HG03565 (cell line): Measurements from ENCODE around the gene FMN1.

ENCODE experiments used
- ATAC-seq: cut with Tn5 transposase; IDR thresholded peaks from one replicate; pipeline ENCODE4 v1.9.1; 2021; ENCODE audit warnings: mild to moderate bottlenecking, moderate library complexity; ENCODE audit not compliant: unreplicated experiment

The FMN1 gene

DNA sequence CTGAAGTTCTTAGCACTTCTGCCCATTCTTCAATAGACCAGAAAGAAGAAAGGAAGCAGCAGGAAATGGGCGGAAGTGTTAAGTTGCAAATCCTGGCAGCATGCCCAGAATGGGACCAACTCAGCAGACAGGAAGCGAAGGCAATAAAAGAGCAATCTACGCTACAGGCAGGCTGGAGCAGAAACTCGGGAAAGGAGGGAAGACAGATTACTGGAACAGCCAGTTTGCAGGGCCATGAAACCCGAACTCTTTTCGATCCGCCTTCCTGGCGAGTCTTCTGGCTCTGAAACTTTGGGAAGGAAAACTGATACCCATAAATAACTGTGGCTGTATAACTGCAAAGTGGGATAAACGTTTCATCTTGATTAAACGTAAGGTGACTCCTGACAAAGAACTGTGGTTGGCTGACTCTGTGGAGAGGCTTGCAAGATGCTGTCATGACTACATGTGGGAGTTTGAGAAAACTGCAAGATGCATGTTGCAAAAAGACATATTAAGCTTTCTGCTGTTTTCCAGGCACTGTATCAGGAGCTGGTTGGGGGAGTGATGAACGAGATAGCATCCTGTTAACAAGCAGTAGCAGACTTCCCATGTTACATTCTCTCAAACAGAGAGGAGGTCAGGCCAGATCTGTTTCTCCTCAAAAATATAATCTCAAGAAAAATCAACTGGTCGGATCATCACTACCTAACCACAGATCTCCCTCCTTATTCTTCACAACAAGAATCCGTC, 67.8 kb downstream of the FMN1 start:
- ATAC-seq = no peak

GRCh38 chr15:33125894-33126537, 68.5 kb downstream of the FMN1 start:
- ATAC-seq = no peak

DNA sequence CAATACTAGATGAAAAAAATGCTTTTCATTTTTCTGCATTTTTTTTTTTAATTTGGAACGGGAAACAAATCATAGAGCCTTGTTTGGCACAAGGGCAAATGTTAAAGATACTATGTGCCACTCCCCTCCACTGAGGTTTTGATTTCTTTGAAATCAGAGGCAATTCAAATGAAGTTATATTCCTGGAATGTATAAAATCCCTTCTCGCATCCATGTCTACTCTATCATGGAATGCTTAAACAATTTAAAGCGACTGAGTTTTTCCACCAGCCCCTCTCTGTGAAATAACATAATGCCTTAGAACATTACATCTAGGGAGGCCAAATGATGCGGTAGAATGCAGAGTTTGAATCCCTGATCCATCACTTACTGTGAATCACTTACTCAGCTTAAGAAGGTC, 69.7 kb downstream of the FMN1 start:
- ATAC-seq = no peak

DNA sequence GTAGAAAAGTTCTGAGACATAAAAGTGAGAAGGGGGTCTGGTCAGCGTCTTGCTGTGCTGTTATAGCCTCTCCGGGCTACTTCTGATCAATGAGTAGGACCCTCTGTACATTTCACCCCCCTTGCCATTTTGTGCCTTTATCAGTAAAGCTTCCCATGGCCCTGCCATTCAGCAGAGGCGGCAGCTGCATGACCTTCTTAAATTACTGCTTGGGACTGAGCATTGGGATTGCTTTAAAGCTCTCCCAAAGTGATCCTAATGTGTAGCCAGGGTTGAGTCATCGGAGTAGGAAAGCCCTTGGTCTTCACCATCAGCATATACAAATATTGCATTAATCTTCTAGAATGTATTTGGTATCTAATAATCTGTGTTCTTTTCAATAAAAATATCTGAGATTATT, 70.2 kb downstream of the FMN1 start:
- ATAC-seq = no peak

DNA sequence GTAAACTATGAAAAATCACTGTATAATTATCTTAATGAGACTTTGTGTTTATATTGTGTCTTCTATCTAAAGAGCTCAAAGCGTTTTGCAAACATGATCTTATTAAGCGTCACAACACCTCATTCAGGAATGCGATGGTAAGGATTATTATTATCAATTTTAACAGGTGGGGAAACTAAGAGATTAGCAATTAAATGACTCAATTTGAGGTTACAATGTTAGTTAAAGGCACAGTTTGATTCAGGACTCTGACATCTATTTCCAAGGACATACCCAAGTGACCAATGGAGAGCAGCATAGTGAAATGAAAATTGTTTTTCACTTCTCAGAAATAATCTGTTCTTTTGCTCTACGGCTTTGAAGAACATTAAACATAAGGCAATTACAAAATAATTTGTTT, 74.6 kb downstream of the FMN1 start:
- no peak for ATAC-seq

GRCh38 chr15:33119273-33119672, 75.2 kb downstream of the FMN1 start:
- no peak for ATAC-seq

DNA sequence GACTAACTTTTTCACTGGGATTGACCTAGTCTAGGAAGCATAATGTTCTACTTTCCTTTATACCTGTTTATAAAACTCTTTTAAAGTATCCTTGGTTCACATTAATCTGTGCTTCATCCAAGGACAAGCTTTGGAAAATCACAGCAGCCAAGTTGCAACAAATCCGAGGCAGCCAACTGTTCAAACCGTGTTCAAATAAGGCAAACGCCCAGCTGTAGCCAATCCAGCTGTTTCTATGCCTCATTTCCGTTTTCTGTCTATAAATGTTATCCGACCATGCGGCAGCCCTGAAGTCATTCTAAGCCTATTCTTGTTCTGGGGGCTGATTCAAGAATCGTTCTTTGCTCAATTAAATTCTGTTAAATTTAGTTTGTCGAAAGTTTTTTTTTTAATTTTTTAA, 78.3 kb downstream of the FMN1 start:
- no peak for ATAC-seq

GRCh38 chr15:33115191-33115861, 79.2 kb downstream of the FMN1 start:
- ATAC-seq = no peak

DNA sequence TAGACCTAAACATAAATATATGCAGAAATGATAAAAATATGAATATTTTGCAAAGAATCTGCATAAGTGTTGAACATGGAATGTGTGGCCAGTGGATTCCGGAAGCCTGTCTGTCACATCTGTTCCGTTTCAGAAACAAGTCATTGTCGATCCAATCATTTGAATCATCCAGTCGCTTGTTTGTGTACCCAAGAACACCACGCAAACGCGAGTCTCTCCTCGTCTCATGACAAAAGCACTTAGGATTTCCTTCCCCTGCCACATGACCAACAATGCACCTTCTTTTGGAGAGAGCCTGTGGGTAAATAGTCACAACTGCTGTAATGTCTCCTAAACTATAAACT, 80.2 kb downstream of the FMN1 start:
- ATAC-seq = no peak

DNA sequence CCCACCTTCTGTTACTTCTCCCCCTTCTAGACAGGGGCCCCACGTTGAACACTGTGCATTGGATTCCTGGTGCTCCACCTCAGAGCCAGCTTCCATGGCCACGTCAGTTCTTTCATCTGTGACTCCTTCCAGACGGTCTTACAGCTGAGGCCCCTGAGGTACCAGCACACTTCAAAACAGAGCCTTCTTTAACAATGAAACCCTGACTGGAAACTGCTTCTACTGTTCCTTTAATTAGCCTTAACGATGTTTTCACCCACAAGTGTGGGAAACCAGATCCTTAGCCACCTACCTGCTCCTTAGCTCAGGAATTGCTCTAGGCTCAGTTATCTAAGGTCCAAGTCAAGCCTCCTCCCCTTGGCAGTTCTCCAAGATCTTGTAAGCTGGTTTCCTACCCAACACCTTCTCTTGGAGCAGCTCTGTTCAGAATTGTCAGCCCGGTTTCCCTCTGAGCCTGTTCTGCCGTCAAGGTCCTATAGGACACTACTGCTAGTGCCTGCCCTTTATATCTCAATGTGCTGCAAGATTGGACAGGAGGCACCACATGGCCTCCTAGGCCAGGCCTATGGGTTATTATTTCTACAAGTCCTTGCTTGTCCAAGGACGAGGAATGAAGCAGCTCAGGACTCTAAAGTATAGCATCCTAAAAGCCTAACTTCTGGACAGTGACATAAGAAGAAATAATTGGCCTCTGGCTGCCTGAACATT, 80.7 kb downstream of the FMN1 start:
- ATAC-seq = no peak

GRCh38 chr15:33112541-33113105, 81.9 kb downstream of the FMN1 start:
- ATAC-seq = no peak

DNA sequence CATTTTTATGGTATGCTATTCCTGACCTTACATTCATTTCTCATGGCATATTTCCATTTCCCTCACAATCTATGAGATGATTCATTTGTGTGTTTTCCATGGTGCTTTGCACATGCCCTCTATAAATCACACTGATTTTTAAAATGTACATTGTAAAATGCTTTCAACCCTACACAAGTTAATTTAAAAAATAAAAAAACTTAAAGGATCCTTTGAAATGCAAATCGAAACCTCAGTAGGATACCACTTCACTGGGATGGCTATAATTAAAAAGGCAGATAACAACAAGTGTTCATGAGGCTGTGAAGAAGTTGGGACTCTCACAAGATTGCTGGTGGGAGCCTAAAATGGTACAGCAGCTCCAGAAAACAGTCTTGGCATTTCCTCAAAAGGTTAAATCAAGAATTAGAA, 83.5 kb downstream of the FMN1 start:
- no peak for ATAC-seq

- ATAC-seq = no peak
These were observed 85.2 kb downstream of the FMN1 start for GRCh38 chr15:33109345-33109744.

DNA sequence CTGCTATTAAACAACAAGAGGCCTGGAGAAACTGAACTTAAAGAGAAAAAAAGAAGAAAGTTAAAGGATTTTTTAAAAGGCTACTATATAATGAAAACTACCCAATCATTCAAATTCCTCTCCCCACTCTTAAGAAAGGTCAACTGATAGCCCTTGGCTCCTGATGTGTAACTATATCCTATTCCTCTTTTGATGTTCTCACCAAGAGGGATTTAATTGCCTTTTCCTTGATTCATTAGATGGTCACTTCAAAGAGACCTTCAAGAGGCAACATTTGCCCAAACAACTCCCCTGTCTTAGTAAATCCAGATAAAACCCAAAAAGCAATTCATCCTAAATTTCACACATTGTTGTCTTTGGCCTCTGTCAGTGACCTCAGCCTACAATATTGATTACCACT, 86.0 kb downstream of the FMN1 start:
- no peak for ATAC-seq

DNA sequence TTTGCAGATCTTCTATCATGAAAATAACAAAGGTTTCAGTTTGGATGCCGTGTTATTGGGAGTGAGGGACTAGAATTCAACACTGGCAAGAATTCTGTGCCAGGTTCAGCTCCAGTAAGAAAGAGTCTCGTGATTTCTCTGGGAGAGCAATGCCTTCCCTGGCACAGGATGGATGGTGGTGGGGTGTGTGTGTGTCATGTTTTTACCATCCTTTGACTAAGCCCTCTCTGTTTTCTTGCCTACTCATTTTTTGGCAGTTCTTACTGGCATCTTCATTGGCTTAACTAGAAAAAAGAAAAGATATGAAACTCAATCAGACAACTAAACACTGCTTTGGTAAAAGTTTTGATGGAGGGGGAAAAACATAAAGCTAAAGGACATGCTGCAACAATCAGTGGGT, 86.6 kb downstream of the FMN1 start:
- no peak for ATAC-seq

DNA sequence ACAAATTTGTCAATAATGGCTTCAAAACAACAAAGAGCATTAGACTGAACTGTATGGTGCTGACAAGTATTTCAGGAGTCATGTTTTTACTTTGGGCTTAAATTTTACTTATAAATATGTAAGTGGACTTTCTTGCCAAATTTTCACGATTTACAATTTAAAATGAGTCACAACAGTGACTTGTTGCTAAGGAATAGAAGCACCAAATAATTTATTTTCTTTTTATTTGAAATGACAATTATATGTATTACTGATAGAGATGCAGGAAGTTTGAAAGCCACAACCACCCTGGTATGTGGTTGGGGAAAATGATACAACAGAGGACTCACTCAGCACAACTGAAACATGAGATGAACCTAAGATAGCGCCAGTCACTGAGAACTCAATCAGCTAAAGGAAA, 90.3 kb downstream of the FMN1 start:
- no peak for ATAC-seq

DNA sequence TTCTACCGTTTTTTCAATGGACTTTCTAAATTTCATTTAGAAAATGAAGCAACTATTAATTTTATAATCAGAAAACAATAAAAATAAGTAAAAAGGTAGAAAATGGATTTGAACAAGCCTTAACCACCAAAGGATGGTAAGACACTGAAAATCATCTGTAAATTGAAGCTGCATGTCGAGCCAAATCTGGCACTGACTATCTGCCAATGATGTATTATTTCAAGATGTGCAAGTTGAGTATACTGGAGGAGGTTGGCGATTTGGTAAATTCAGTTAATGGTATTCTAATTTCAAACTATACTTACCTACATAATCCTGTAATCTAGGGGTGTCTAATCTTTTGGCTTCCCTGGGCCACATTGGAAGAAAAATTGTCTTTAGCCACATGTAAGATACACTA, 93.5 kb downstream of the FMN1 start:
- ATAC-seq = no peak

- ATAC-seq = no peak
These were observed 94.2 kb downstream of the FMN1 start for GRCh38 chr15:33100314-33100713.

DNA sequence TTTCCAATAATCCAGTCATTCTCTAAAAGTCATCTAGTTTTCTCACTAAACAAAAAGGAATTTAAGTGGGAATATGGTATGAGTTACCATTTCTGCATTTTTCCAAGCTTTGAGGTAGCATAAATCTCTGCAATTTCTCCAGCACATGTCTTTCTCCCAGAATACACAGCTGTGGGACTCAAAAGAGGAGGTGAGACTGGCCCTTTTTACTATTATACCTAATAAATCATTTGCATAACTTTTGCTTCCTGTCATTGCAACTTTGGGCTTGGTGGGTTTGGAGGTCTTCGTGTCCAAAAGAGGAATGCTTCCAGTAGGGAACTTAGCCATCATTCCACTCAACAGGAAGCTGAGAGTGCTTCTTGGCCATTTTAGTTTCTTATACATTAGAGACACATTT, 94.8 kb downstream of the FMN1 start:
- no peak for ATAC-seq

- no peak for ATAC-seq
These were observed 95.3 kb downstream of the FMN1 start for GRCh38 chr15:33099213-33099612.
